Neural cell (in vitro differentiated cells): Measurements from ENCODE around the gene C14orf39. TPM values are rescaled to one million over a fixed set of nuclear protein-coding genes. Genes with fewer than 3 reads are reported as not detected.
"Not testable (repeated sequence)": the region's sequence is repeated elsewhere in the genome, so short reads cannot be mapped to it uniquely, and the experiment has no call there.

Experiments used
- H2AFZ ChIP-seq: fragments of 200-600, 300-800 bp; sonication (generic), shearing (Covaris generic); 2 replicates; pipeline ENCODE4 v1.6.0; 2014; ENCODE audit warnings: low read depth, mild to moderate bottlenecking, antibody characterized with exemption, low read length, moderate library complexity
- H3F3A ChIP-seq: fragments of 200-600 bp; shearing (Covaris generic); 2 replicates; pipeline ENCODE4 v1.6.1; 2016; ENCODE audit warnings: mild to moderate bottlenecking, moderate library complexity, mixed read lengths, antibody characterized with exemption, low read length; ENCODE audit not compliant: insufficient read depth, poor library complexity, severe bottlenecking
- H3K27ac ChIP-seq: fragments of 200-600, 300-800 bp; sonication (generic), shearing (Covaris generic); 2 replicates; pipeline ENCODE4 v1.5.1; 2014; ENCODE audit warnings: mild to moderate bottlenecking, low read length, moderate library complexity
- H3K27me3 ChIP-seq: fragments of 300-800, 200-600 bp; sonication (generic), shearing (Covaris generic); 2 replicates; pipeline ENCODE4 v1.6.0; 2014; ENCODE audit warnings: mild to moderate bottlenecking, low read depth, low read length, moderate library complexity; ENCODE audit not compliant: insufficient read depth
- H3K36me3 ChIP-seq: fragments of 300-800, 200-600 bp; sonication (generic), shearing (Covaris generic); 2 replicates; pipeline ENCODE4 v1.5.1; 2014; ENCODE audit warnings: mild to moderate bottlenecking, antibody characterized with exemption, low read length, moderate library complexity; ENCODE audit not compliant: insufficient read depth
- H3K4me2 ChIP-seq: fragments of 300-800, 200-600 bp; sonication (generic), shearing (Covaris generic); 2 replicates; pipeline ENCODE4 v1.6.0; 2014; ENCODE audit warnings: mild to moderate bottlenecking, low read length
- H3K4me3 ChIP-seq: fragments of 300-800, 200-600 bp; sonication (generic), shearing (Covaris generic); 2 replicates; pipeline ENCODE4 v1.5.1; 2014; ENCODE audit warnings: mild to moderate bottlenecking, low read length, moderate library complexity
- H3K79me2 ChIP-seq: fragments of 200-600 bp; shearing (Covaris generic); replicated peaks from 2 replicates; pipeline ENCODE4 v1.6.0; 2014; ENCODE audit warnings: mild to moderate bottlenecking, low read length, moderate library complexity; ENCODE audit not compliant: insufficient read depth
- H3K9ac ChIP-seq: fragments of 300-800, 200-600 bp; sonication (generic), shearing (Covaris generic); 2 replicates; pipeline ENCODE4 v1.6.1; 2016; ENCODE audit warnings: mild to moderate bottlenecking, low read length, mixed read lengths
- H3K9me2 ChIP-seq: fragments of 200-600 bp; shearing (Covaris generic); 2 replicates; pipeline ENCODE4 v1.6.1; 2016; ENCODE audit warnings: mild to moderate bottlenecking, low read length, mixed read lengths; ENCODE audit not compliant: insufficient read depth
- H3K9me3 ChIP-seq: fragments of 200-600, 300-800 bp; sonication (generic), shearing (Covaris generic); 2 replicates; pipeline ENCODE4 v1.6.1; 2016; ENCODE audit warnings: mild to moderate bottlenecking, mixed run types, low read length, moderate library complexity, mixed read lengths
- H4K20me1 ChIP-seq: fragments of 200-600 bp; shearing (Covaris generic); 2 replicates; pipeline ENCODE4 v1.6.1; 2016; ENCODE audit warnings: mild to moderate bottlenecking, mixed run types; ENCODE audit not compliant: insufficient read depth
- EP300 ChIP-seq: fragments of 450-650 bp; conservative IDR thresholded peaks from 2 replicates; pipeline ENCODE4 v1.6.1; 2014; ENCODE audit warnings: antibody characterized with exemption, mild to moderate bottlenecking, moderate library complexity; ENCODE audit not compliant: poor library complexity, severe bottlenecking
- EZH2 ChIP-seq: fragments of 200-600, 300-800 bp; shearing (Covaris generic), sonication (generic); IDR thresholded peaks from 2 replicates; pipeline ENCODE4 v1.6.1; 2014; ENCODE audit warnings: antibody characterized with exemption, low read length, borderline replicate concordance, mild to moderate bottlenecking; ENCODE audit not compliant: insufficient read depth, poor library complexity, severe bottlenecking
- MXI1 ChIP-seq: fragments of 450-650 bp; conservative IDR thresholded peaks from 2 replicates; pipeline ENCODE4 v1.6.1; 2014; ENCODE audit warnings: antibody characterized with exemption, mild to moderate bottlenecking; ENCODE audit not compliant: poor library complexity, severe bottlenecking
- POLR2AphosphoS5 ChIP-seq: IDR thresholded peaks from 2 replicates; pipeline ENCODE4 v1.6.1; 2012
- RAD21 ChIP-seq: fragments of 450-650 bp; conservative IDR thresholded peaks from 2 replicates; pipeline ENCODE4 v1.6.1; 2014; ENCODE audit warnings: antibody characterized with exemption, mild to moderate bottlenecking, moderate library complexity
- REST ChIP-seq: IDR thresholded peaks from 2 replicates; pipeline ENCODE4 v1.6.1; 2012; ENCODE audit warnings: borderline replicate concordance
- SMC3 ChIP-seq: fragments of 450-650 bp; conservative IDR thresholded peaks from 2 replicates; pipeline ENCODE4 v1.6.1; 2014; ENCODE audit warnings: antibody characterized with exemption, mild to moderate bottlenecking, moderate library complexity; ENCODE audit not compliant: poor library complexity
- TAF1 ChIP-seq: IDR thresholded peaks from 2 replicates; pipeline ENCODE4 v1.6.1; 2012; ENCODE audit warnings: low read depth
- polyA plus RNA-seq: library from polyadenylated mRNA; depleted of rRNA; stranded (reverse); fragments of >200 nt; gene quantifications from 2 replicates; pipeline ENCODE4 v1.2.3, GENCODE V29; 2014
- TF ChIP-seq, protein P1 (sequence below): fragments of 450-650 bp; IDR thresholded peaks from 2 replicates; pipeline ENCODE4 v1.5.1; 2014; ENCODE audit warnings: antibody characterized with exemption, mild to moderate bottlenecking, moderate library complexity; ENCODE audit not compliant: poor library complexity, severe bottlenecking

The C14orf39 gene
- polyA plus RNA-seq, 1 donor from 2014 or later, result 0.12 TPM

- no peak overlapping the region for H3K9ac ChIP-seq
- no peaks in the 10 kb centered on the region for H3K79me2 ChIP-seq
- no peaks in the 10 kb centered on the region for H3K36me3 ChIP-seq
- no peak overlapping the region for H2AFZ ChIP-seq
- no peaks in the 10 kb centered on the region for H3F3A ChIP-seq
- no peak overlapping the region for H3K4me3 ChIP-seq
- no peaks in the 10 kb centered on the region for H3K27me3 ChIP-seq
- H3K9me2 ChIP-seq, result no peaks in the 10 kb centered on the region
- no peak overlapping the region for H3K4me2 ChIP-seq
- TF ChIP-seq MXI1, result no peak
- TF ChIP-seq SMC3, result no peak
- TF ChIP-seq, protein P1, sequence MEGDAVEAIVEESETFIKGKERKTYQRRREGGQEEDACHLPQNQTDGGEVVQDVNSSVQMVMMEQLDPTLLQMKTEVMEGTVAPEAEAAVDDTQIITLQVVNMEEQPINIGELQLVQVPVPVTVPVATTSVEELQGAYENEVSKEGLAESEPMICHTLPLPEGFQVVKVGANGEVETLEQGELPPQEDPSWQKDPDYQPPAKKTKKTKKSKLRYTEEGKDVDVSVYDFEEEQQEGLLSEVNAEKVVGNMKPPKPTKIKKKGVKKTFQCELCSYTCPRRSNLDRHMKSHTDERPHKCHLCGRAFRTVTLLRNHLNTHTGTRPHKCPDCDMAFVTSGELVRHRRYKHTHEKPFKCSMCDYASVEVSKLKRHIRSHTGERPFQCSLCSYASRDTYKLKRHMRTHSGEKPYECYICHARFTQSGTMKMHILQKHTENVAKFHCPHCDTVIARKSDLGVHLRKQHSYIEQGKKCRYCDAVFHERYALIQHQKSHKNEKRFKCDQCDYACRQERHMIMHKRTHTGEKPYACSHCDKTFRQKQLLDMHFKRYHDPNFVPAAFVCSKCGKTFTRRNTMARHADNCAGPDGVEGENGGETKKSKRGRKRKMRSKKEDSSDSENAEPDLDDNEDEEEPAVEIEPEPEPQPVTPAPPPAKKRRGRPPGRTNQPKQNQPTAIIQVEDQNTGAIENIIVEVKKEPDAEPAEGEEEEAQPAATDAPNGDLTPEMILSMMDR, result no peak
- TF ChIP-seq RAD21, result no peak
- TF ChIP-seq POLR2AphosphoS5, result no peak
- no peak for TF ChIP-seq TAF1
- no peak for TF ChIP-seq EZH2
- TF ChIP-seq REST, result no peak
- TF ChIP-seq EP300, result no peak
- H4K20me1 ChIP-seq, result no peaks in the 10 kb centered on the region
- no peaks in the 10 kb centered on the region for H3K9me3 ChIP-seq
- no peak overlapping the region for H3K27ac ChIP-seq
Observed at GRCh38 chr14:60420050-60420449, 65.8 kb downstream of the C14orf39 start.

DNA sequence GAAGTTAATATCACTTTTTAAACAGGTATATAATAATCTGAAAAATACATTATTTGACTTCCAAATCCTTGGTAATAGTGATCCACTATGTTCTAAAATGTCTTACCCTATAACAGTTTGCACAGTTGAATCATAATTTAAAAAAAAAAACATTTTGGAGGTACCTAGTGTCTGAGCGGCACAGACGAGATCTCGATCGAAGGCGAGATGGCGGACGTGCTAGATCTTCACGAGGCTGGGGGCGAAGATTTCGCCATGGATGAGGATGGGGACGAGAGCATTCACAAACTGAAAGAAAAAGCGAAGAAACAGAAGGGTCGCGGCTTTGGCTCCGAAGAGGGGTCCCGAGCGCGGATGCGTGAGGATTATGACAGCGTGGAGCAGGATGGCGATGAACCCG lies 88.3 kb downstream of the C14orf39 start:
- H3K36me3 ChIP-seq, H3K4me2 ChIP-seq, H3K9me2 ChIP-seq, H2AFZ ChIP-seq, H4K20me1 ChIP-seq, H3K9me3 ChIP-seq, H3K4me3 ChIP-seq, H3K9ac ChIP-seq, H3F3A ChIP-seq, H3K27me3 ChIP-seq, H3K79me2 ChIP-seq, H3K27ac ChIP-seq: not testable (repeated sequence)

- TF ChIP-seq, protein P1, result no peak
- no peak for TF ChIP-seq TAF1
- Histone ChIP-seq H3K9me3 (no peaks in the 10 kb centered on the region), H3F3A (no peaks in the 10 kb centered on the region), H3K9ac (no peak overlapping the region), H3K4me3 (no peak overlapping the region), H3K79me2 (no peaks in the 10 kb centered on the region), H3K27ac (no peak overlapping the region), H3K36me3 (no peaks in the 10 kb centered on the region), H3K27me3 (no peaks in the 10 kb centered on the region), H4K20me1 (no peaks in the 10 kb centered on the region), H3K9me2 (no peaks in the 10 kb centered on the region), H3K4me2 (no peak overlapping the region), H2AFZ (no peak overlapping the region)
Observed at GRCh38 chr14:60396718-60397343, 89.0 kb downstream of the C14orf39 start.
